ENCODE results near the gene ZNHIT6. TPM values are rescaled to one million over a fixed set of nuclear protein-coding genes. Genes with fewer than 3 reads are reported as not detected.

Gene ZNHIT6
- total and polyA plus RNA-seq, 2 donors (not counting 1 experiment from before 2014, with no cell fraction given), result 6.0 to 16.3 TPM

- Mint-ChIP-seq H3K27me3 (no peaks in the 10 kb centered on the region), H3K27ac (no peak overlapping the region), H3K4me1 (no peaks in the 10 kb centered on the region), H3K4me3 (no peak overlapping the region), H3K9me3 (ENCODE audit: insufficient read depth) (no peaks in the 10 kb centered on the region)
- TF ChIP-seq EZH2 (IDR thresholded peaks at IDR 0.05; ENCODE audit: borderline replicate concordance, insufficient read depth, low read depth, low read length, poor library complexity, severe bottlenecking) (no peak), CTCF (IDR thresholded peaks at IDR 0.05) (no peak)
- POLR2A ChIA-PET, result no interaction called here
- no peak overlapping the region for H3K27ac ChIP-seq (ENCODE audit: low read length in 2 of 2)
- 70% methylated on average over 2 of the region's 4 CpGs for WGBS (ENCODE audit: insufficient coverage)
- ATAC-seq (ENCODE audit: low read depth) (no peak), DNase-seq (no peak)
- H3K4me2 ChIP-seq (replicated peaks; ENCODE audit: low read depth, low read length, poor library complexity, severe bottlenecking), result no peak overlapping the region
- no peaks in the 10 kb centered on the region for H4K20me1 ChIP-seq (ENCODE audit: control insufficient read depth, insufficient read depth, low read length, poor library complexity, severe bottlenecking)
- H3K36me3 ChIP-seq (replicated peaks in 1 of 2; ENCODE audit: control extremely low read depth in 1 of 2, control insufficient read depth in 1 of 2, extremely low read depth in 1 of 2, insufficient read depth in 2 of 2, low read length in 1 of 2), result no peaks in the 10 kb centered on the region
- H3K9ac ChIP-seq (ENCODE audit: low read length), result no peak overlapping the region
- H3K4me3 ChIP-seq (ENCODE audit: control extremely low read depth in 1 of 5, extremely low read depth in 1 of 5, insufficient read depth in 1 of 5, low read depth in 2 of 5, low read length in 4 of 5), result no peak overlapping the region
- no peaks in the 10 kb centered on the region for H3K4me1 ChIP-seq (ENCODE audit: control insufficient read depth in 2 of 2, insufficient read depth in 2 of 2, low read length in 2 of 2)
- H3K9me3 ChIP-seq (ENCODE audit: control extremely low read depth in 1 of 3, control insufficient read depth in 2 of 3, insufficient read depth in 1 of 3, low read length in 2 of 3), result no peaks in the 10 kb centered on the region
- H2AFZ ChIP-seq (ENCODE audit: insufficient read depth, low read depth, low read length, poor library complexity, severe bottlenecking), result no peak overlapping the region
- CTCF ChIA-PET, result no interaction called here
- intact Hi-C loops (cut with micrococcal nuclease), result no loop called here
- no peaks in the 10 kb centered on the region for H3K79me2 ChIP-seq (ENCODE audit: control insufficient read depth, insufficient read depth, low read length)
- no peaks in the 10 kb centered on the region for H3K27me3 ChIP-seq (replicated peaks in 1 of 4; ENCODE audit: control extremely low read depth in 1 of 4, control insufficient read depth in 3 of 4, insufficient read depth in 4 of 4, low read length in 3 of 4)
These were observed 100.3 kb downstream of the ZNHIT6 start for GRCh38 chr1:85607921-85608265.

DNA sequence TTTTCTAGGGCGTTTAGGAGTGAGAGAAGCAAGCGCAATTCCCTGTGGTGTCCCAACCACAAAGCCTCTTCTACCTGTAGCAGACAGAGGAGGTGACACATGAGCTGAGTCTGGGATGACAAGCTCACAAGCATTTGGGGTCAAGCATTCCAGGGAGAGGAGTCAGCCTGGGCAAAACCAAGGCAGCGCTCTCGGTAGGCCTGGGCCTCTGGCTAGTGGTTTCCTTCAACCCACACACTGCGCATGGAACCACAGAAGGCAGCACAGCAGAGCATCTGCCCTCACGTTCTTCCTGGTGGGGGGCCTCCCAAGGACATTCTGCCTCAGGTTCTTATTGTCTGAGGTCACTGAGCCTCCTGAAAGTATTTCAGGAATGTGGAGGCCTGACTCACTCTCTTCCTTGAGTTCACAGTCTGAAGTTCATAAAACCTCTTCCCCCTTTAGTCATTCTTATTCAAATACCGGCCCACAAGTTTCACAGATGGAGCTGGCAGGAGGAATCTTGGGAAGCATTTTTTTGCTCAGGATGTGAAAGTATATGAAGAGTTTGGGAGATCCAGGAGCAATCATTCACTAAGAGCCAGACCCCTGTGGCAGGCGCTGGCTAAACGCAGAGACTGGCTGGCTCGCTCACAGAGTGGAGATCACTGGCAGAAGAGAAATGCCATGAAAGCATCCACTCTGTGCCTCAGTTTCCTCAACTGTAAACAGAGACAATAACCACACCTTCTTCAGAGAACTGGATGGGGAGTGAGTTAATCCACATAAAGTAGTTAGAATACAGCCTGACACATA, 100.9 kb downstream of the ZNHIT6 start:
- no peak overlapping the region for H3K4me2 ChIP-seq (replicated peaks; ENCODE audit: low read depth, low read length, poor library complexity, severe bottlenecking)

More for the DNA sequence above, 100.9 kb downstream of the ZNHIT6 start:
- no peak for DNase-seq
- no peak overlapping the region for H3K4me3 ChIP-seq (ENCODE audit: control extremely low read depth in 1 of 5, extremely low read depth in 1 of 5, insufficient read depth in 1 of 5, low read depth in 2 of 5, low read length in 4 of 5)
- H2AFZ ChIP-seq (ENCODE audit: insufficient read depth, low read depth, low read length, poor library complexity, severe bottlenecking), result no peak overlapping the region
- no peaks in the 10 kb centered on the region for H3K27me3 Mint-ChIP-seq
- no peaks in the 10 kb centered on the region for H3K27me3 ChIP-seq (replicated peaks in 1 of 4; ENCODE audit: control extremely low read depth in 1 of 4, control insufficient read depth in 3 of 4, insufficient read depth in 4 of 4, low read length in 3 of 4)
- intact Hi-C loops (cut with micrococcal nuclease), result no loop called here
- no peak for ATAC-seq (ENCODE audit: low read depth)
- no peak overlapping the region for H3K9ac ChIP-seq (ENCODE audit: low read length)
- no peaks in the 10 kb centered on the region for H3K4me1 ChIP-seq (ENCODE audit: control insufficient read depth in 2 of 2, insufficient read depth in 2 of 2, low read length in 2 of 2)
- ChIA-PET POLR2A (no interaction called here), CTCF (no interaction called here)
- no peak overlapping the region for H3K27ac Mint-ChIP-seq
- no peak overlapping the region for H3K27ac ChIP-seq (ENCODE audit: low read length in 2 of 2)
- no peaks in the 10 kb centered on the region for H3K4me1 Mint-ChIP-seq
- no peaks in the 10 kb centered on the region for H3K9me3 Mint-ChIP-seq (ENCODE audit: insufficient read depth)
- no peaks in the 10 kb centered on the region for H3K79me2 ChIP-seq (ENCODE audit: control insufficient read depth, insufficient read depth, low read length)
- H3K9me3 ChIP-seq (ENCODE audit: control extremely low read depth in 1 of 3, control insufficient read depth in 2 of 3, insufficient read depth in 1 of 3, low read length in 2 of 3), result no peaks in the 10 kb centered on the region
- no peaks in the 10 kb centered on the region for H3K36me3 ChIP-seq (replicated peaks in 1 of 2; ENCODE audit: control extremely low read depth in 1 of 2, control insufficient read depth in 1 of 2, extremely low read depth in 1 of 2, insufficient read depth in 2 of 2, low read length in 1 of 2)
- no peak overlapping the region for H3K4me3 Mint-ChIP-seq
- no peaks in the 10 kb centered on the region for H4K20me1 ChIP-seq (ENCODE audit: control insufficient read depth, insufficient read depth, low read length, poor library complexity, severe bottlenecking)
- no peak for TF ChIP-seq CTCF (IDR thresholded peaks at IDR 0.05)
- TF ChIP-seq EZH2 (IDR thresholded peaks at IDR 0.05; ENCODE audit: borderline replicate concordance, insufficient read depth, low read depth, low read length, poor library complexity, severe bottlenecking), result no peak
- 90% methylated on average over 5 of the region's 10 CpGs for WGBS (ENCODE audit: insufficient coverage)

Measured in B cell (primary cell).